Esophagus muscularis mucosa (tissue), 4 donors: Measurements from ENCODE around the gene WDR4.

ENCODE experiments used
- EP300 ChIP-seq: sonication (generic); formaldehyde crosslinking; IDR thresholded peaks from one replicate; pipeline ENCODE4 v1.6.1; 2017; ENCODE audit warnings: antibody characterized with exemption
- POLR2A ChIP-seq: fragments of 450-650 bp; IDR thresholded peaks from one replicate; pipeline ENCODE4 v1.6.1; 2017; ENCODE audit warnings: antibody characterized with exemption, moderate library complexity, mild to moderate bottlenecking, low read depth
- POLR2AphosphoS5 ChIP-seq, 2 donors: sonication (generic); formaldehyde crosslinking; IDR thresholded peaks; one replicate each; pipeline ENCODE4 v1.6.1; 2017; ENCODE audit warnings: antibody characterized with exemption in 2 of 2
- TF ChIP-seq, protein P1 (sequence below), 3 experiments: fragments of 200-600 bp in 2 of 3; fragments of 450-650 bp in 1 of 3; sonication (generic) in 2 of 3; IDR thresholded peaks; one replicate each; pipeline ENCODE4 v1.5.1; 2017 to 2019; ENCODE audit warnings: antibody characterized with exemption in 3 of 3, mild to moderate bottlenecking in 2 of 3, moderate library complexity in 1 of 3

DNA sequence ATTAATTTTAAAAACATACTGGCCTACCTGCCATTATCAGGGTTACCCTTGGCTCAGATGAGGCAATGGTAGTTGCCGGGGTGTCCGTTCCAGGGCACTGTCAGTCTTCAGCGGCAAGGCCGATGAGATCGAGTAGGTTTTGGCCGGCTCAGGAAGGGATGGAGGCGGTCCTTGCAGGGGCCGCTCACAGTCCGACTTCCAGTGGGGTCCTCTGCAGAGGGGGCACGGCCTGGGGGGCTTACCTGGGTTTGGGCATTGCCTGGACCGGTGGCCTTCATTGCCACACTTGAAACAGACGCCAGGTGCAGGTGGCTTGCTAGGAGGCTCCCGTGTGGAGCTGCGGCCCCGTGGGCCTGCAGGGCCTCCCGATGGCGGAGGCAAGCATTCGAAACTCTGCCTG lies 43.6 kb upstream of the WDR4 start:
- no peak for TF ChIP-seq EP300
- TF ChIP-seq, protein P1, sequence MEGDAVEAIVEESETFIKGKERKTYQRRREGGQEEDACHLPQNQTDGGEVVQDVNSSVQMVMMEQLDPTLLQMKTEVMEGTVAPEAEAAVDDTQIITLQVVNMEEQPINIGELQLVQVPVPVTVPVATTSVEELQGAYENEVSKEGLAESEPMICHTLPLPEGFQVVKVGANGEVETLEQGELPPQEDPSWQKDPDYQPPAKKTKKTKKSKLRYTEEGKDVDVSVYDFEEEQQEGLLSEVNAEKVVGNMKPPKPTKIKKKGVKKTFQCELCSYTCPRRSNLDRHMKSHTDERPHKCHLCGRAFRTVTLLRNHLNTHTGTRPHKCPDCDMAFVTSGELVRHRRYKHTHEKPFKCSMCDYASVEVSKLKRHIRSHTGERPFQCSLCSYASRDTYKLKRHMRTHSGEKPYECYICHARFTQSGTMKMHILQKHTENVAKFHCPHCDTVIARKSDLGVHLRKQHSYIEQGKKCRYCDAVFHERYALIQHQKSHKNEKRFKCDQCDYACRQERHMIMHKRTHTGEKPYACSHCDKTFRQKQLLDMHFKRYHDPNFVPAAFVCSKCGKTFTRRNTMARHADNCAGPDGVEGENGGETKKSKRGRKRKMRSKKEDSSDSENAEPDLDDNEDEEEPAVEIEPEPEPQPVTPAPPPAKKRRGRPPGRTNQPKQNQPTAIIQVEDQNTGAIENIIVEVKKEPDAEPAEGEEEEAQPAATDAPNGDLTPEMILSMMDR (IDR thresholded peaks at IDR 0.05): no peak
- TF ChIP-seq POLR2AphosphoS5 (IDR thresholded peaks at IDR 0.05): no peak
- TF ChIP-seq POLR2A: no peak
